H1 (cell line): Measurements from ENCODE around the gene EXD3. TPM values are rescaled to one million over a fixed set of nuclear protein-coding genes. Genes with fewer than 3 reads are reported as not detected.
A peak's percentile ranks its signal among the peaks of the same experiment; 100 is the strongest.

Experiments
- CTCF ChIA-PET: fragments of 300-600 bp; sonication (Branson Sonifier 250); formaldehyde crosslinking; loops from one replicate; lab custom pipeline; 2021; ENCODE audit not compliant: partially characterized antibody; lab: Charles Lee
- POLR2A ChIA-PET: fragments of 300-600 bp; sonication (Branson Sonifier 250); formaldehyde crosslinking; loops from one replicate; lab custom pipeline; 2021; ENCODE audit warnings: inconsistent platforms; ENCODE audit not compliant: partially characterized antibody; lab: Charles Lee
- DNase-seq, 2 experiments: peaks; one replicate each; pipeline versions ENCODE4 v3.0.0 to v3.0.0-alpha.2; 2010 to 2022; ENCODE audit warnings: low spot score in 2 of 2, low read depth in 1 of 2, mixed read lengths in 1 of 2
- FAIRE-seq: peaks from 2 replicates; lab custom pipeline; 2011; peaks lifted over from hg19 to GRCh38; lab: Jason Lieb, UNC
- H2AFZ ChIP-seq: 2 replicates; pipeline ENCODE4 v1.8.1; 2012; ENCODE audit warnings: low read length, inconsistent platforms
- H2AK5ac ChIP-seq: 2 replicates; pipeline ENCODE4 v1.6.1; 2013; ENCODE audit warnings: low read depth, low read length
- H2BK120ac ChIP-seq: replicated peaks from 2 replicates; pipeline ENCODE3; 2013; ENCODE audit warnings: low read depth, low read length, inconsistent platforms
- H2BK12ac ChIP-seq: 2 replicates; pipeline ENCODE4 v1.6.1; 2013; ENCODE audit warnings: low read depth, low read length
- H2BK15ac ChIP-seq: 2 replicates; pipeline ENCODE4 v1.6.1; 2013; ENCODE audit warnings: low read length
- H2BK20ac ChIP-seq: 2 replicates; pipeline ENCODE4 v1.6.1; 2013; ENCODE audit warnings: low read length
- H2BK5ac ChIP-seq: 2 replicates; pipeline ENCODE4 v1.6.1; 2013; ENCODE audit warnings: low read depth, low read length
- H3K14ac ChIP-seq: 2 replicates; pipeline ENCODE4 v1.6.1; 2013; ENCODE audit warnings: inconsistent platforms; ENCODE audit not compliant: insufficient read length
- H3K18ac ChIP-seq: 2 replicates; pipeline ENCODE4 v1.6.1; 2013; ENCODE audit warnings: low read length; ENCODE audit errors: extremely low read depth
- H3K23ac ChIP-seq: 2 replicates; pipeline ENCODE4 v1.6.1; 2013; ENCODE audit warnings: inconsistent platforms; ENCODE audit not compliant: insufficient read length
- H3K23me2 ChIP-seq: 2 replicates; pipeline ENCODE4 v1.6.1; 2013; ENCODE audit warnings: low read depth, low read length
- H3K27ac ChIP-seq: 2 replicates; pipeline ENCODE4 v1.6.1; 2011; ENCODE audit warnings: low read depth, low read length, inconsistent platforms
- H3K27me3 ChIP-seq, 4 experiments: replicated peaks in 1 of 4; 1 replicate in 1 of 4; 2 replicates in 3 of 4; pipeline versions ENCODE4 v1.6.1 to v1.8.1; 2011 to 2013; ENCODE audit warnings: low read length in 3 of 4, mild to moderate bottlenecking in 3 of 4, inconsistent platforms in 2 of 4, mixed read lengths in 2 of 4, moderate library complexity in 1 of 4; ENCODE audit not compliant: control insufficient read depth in 3 of 4, insufficient read depth in 3 of 4; ENCODE audit errors: extremely low read depth in 1 of 4
- H3K36me3 ChIP-seq, 4 experiments: 2 replicates each; pipeline versions ENCODE4 v1.6.1 to v1.8.1; 2011 to 2013; ENCODE audit warnings: mild to moderate bottlenecking in 4 of 4, low read length in 3 of 4, moderate library complexity in 2 of 4, control low read depth in 1 of 4, inconsistent platforms in 1 of 4; ENCODE audit not compliant: insufficient read depth in 4 of 4, control insufficient read depth in 2 of 4
- H3K4ac ChIP-seq: replicated peaks from 2 replicates; pipeline ENCODE3; 2013; ENCODE audit warnings: low read length, low read depth, mixed read lengths, inconsistent platforms; ENCODE audit not compliant: insufficient read length
- H3K4me1 ChIP-seq, 4 experiments: replicated peaks in 1 of 4; 1 replicate in 1 of 4; 2 replicates in 3 of 4; pipeline versions ENCODE4 v1.6.1 to v1.8.1; 2011 to 2013; ENCODE audit warnings: low read length in 3 of 4, inconsistent platforms in 2 of 4, mixed read lengths in 1 of 4; ENCODE audit not compliant: insufficient read depth in 4 of 4, control insufficient read depth in 3 of 4
- H3K4me2 ChIP-seq, 2 experiments: 2 replicates each; pipeline versions ENCODE4 v1.6.1 to v1.8.1; 2011 to 2013; ENCODE audit warnings: low read depth in 2 of 2, low read length in 2 of 2, control low read depth in 1 of 2, inconsistent platforms in 1 of 2, mild to moderate bottlenecking in 1 of 2; ENCODE audit not compliant: insufficient read depth in 1 of 2
- H3K4me3 ChIP-seq, 4 experiments: fragments of 200-600, 300-600 bp in 1 of 4; sonication (generic), shearing (Covaris generic), sonication (Bioruptor Twin) in 1 of 4; 2 replicates each; pipeline versions ENCODE4 v1.5.1 to v1.8.1; 2011 to 2016; ENCODE audit warnings: low read length in 4 of 4, low read depth in 3 of 4, control low read depth in 2 of 4, inconsistent platforms in 2 of 4, mild to moderate bottlenecking in 2 of 4, mixed read lengths in 1 of 4, moderate library complexity in 1 of 4; ENCODE audit not compliant: insufficient read depth in 2 of 4; ENCODE audit errors: extremely low read depth in 1 of 4
- H3K56ac ChIP-seq: replicated peaks from 2 replicates; pipeline ENCODE3; 2013; ENCODE audit warnings: low read depth, mild to moderate bottlenecking, mixed read lengths, low read length, inconsistent platforms; ENCODE audit not compliant: insufficient read length
- H3K79me1 ChIP-seq: 2 replicates; pipeline ENCODE4 v1.6.1; 2013; ENCODE audit warnings: low read depth, low read length, control low read depth
- H3K79me2 ChIP-seq, 2 experiments: 2 replicates each; pipeline versions ENCODE4 v1.6.1 to v1.8.1; 2012 to 2013; ENCODE audit warnings: low read length in 2 of 2, mild to moderate bottlenecking in 2 of 2, inconsistent platforms in 1 of 2; ENCODE audit not compliant: insufficient read depth in 2 of 2, control insufficient read depth in 1 of 2
- H3K9ac ChIP-seq, 4 experiments: replicated peaks in 1 of 4; 1 replicate in 1 of 4; 2 replicates in 3 of 4; pipeline versions ENCODE4 v1.6.1 to v1.8.1; 2011 to 2013; ENCODE audit warnings: low read depth in 3 of 4, low read length in 3 of 4, control low read depth in 2 of 4, mild to moderate bottlenecking in 2 of 4, moderate library complexity in 2 of 4, inconsistent platforms in 1 of 4; ENCODE audit errors: extremely low read depth in 1 of 4
- H3K9me3 ChIP-seq, 2 experiments: 2 replicates each; pipeline versions ENCODE4 v1.6.1 to v1.8.1; 2012 to 2013; ENCODE audit warnings: mild to moderate bottlenecking in 2 of 2, moderate library complexity in 2 of 2, control low read depth in 1 of 2, inconsistent platforms in 1 of 2, low read depth in 1 of 2, low read length in 1 of 2, mixed read lengths in 1 of 2; ENCODE audit not compliant: insufficient read depth in 2 of 2
- H4K20me1 ChIP-seq, 2 experiments: replicated peaks in 1 of 2; 2 replicates each; pipeline versions ENCODE3 to v1.8.1; 2011 to 2013; ENCODE audit warnings: inconsistent platforms in 2 of 2, low read length in 2 of 2, mild to moderate bottlenecking in 1 of 2; ENCODE audit not compliant: insufficient read depth in 2 of 2, control insufficient read depth in 1 of 2
- H4K5ac ChIP-seq: 2 replicates; pipeline ENCODE4 v1.6.1; 2013; ENCODE audit warnings: low read length, low read depth, mixed read lengths, inconsistent platforms; ENCODE audit not compliant: insufficient read length
- H4K8ac ChIP-seq: 2 replicates; pipeline ENCODE4 v1.8.0; 2013; ENCODE audit warnings: mild to moderate bottlenecking, moderate library complexity, low read length, inconsistent platforms; ENCODE audit not compliant: insufficient read depth; ENCODE audit errors: extremely low read depth
- H4K91ac ChIP-seq: replicated peaks from 2 replicates; pipeline ENCODE3; 2013; ENCODE audit warnings: low read length, mixed read lengths, inconsistent platforms; ENCODE audit not compliant: insufficient read length
- BCL11A ChIP-seq, 2 experiments: IDR thresholded peaks; one replicate each; pipeline ENCODE4 v1.6.1; 2011; ENCODE audit warnings: low read depth in 2 of 2, low read length in 2 of 2, mild to moderate bottlenecking in 2 of 2
- CTBP2 ChIP-seq: IDR thresholded peaks from 2 replicates; pipeline ENCODE4 v1.7.0; 2011; ENCODE audit warnings: borderline replicate concordance, mild to moderate bottlenecking, moderate library complexity, mixed read lengths, low read length; ENCODE audit not compliant: insufficient read depth, insufficient read length
- EGR1 ChIP-seq: IDR thresholded peaks from 2 replicates; pipeline ENCODE4 v1.6.1; 2011; ENCODE audit warnings: low read depth, low read length, borderline replicate concordance
- HDAC2 ChIP-seq, 2 experiments: fragments of 300-600 bp in 1 of 2; sonication (generic) in 1 of 2; IDR thresholded peaks; 2 replicates each; pipeline ENCODE4 v1.6.1; 2011 to 2012; ENCODE audit warnings: low read depth in 2 of 2, low read length in 2 of 2, mild to moderate bottlenecking in 2 of 2, moderate library complexity in 2 of 2, borderline replicate concordance in 1 of 2, inconsistent platforms in 1 of 2
- KDM1A ChIP-seq: fragments of 200-600, 300-600 bp; sonication (generic); IDR thresholded peaks from 2 replicates; pipeline ENCODE4 v1.7.1; 2016; ENCODE audit warnings: mild to moderate bottlenecking, low read length, borderline replicate concordance
- NANOG ChIP-seq: IDR thresholded peaks from 2 replicates; pipeline ENCODE4 v1.6.1; 2011; ENCODE audit warnings: low read length, low read depth, mild to moderate bottlenecking, inconsistent platforms; ENCODE audit not compliant: insufficient read depth, poor library complexity, severe bottlenecking
- SP1 ChIP-seq: IDR thresholded peaks from 2 replicates; pipeline ENCODE4 v1.6.1; 2011; ENCODE audit warnings: low read depth, low read length
- SP2 ChIP-seq: IDR thresholded peaks from 2 replicates; pipeline ENCODE4 v1.6.1; 2012; ENCODE audit warnings: mild to moderate bottlenecking, low read length, inconsistent platforms
- ZNF274 ChIP-seq: IDR thresholded peaks from 2 replicates; pipeline ENCODE4 v1.7.0; 2012; ENCODE audit warnings: low read length, borderline replicate concordance; ENCODE audit errors: extremely low read depth
- WGBS, 2 experiments: shearing (Covaris generic) in 1 of 2; methylation state at CpG; one replicate each; pipeline versions ENCODE4 v1.1.6 to v1.1.7; 2013 to 2015; ENCODE audit warnings: low lambda C conversion rate in 2 of 2, mixed read lengths in 2 of 2, inconsistent platforms in 1 of 2, low coverage in 1 of 2, missing lambda C conversion rate in 1 of 2; ENCODE audit not compliant: insufficient replicate concordance in 2 of 2, insufficient coverage in 1 of 2, insufficient read length in 1 of 2; ENCODE audit errors: extremely low coverage in 1 of 2, missing lambda C conversion rate in 1 of 2; 5-methylcytosine and 5-hydroxymethylcytosine counted together
- polyA plus RNA-seq, 7 experiments: library from polyadenylated mRNA; depleted of rRNA in 3 of 7; stranded (reverse) in 5 of 7; unstranded in 2 of 7; fragments of >200 nt in 5 of 7; fragments of 200-250 nt in 2 of 7; gene quantifications; 1 replicate in 5 of 7; 2 replicates in 1 of 7; 4 replicates in 1 of 7; pipeline versions ENCODE4 v1.2.1 to v1.2.3, GENCODE V29; 2011 to 2013; ENCODE audit warnings: missing spikeins in 2 of 7, mixed read lengths in 2 of 7
- total RNA-seq: library from RNA; stranded (reverse); fragmentation: NEBNext Ultra II Directional; extraction: Animal tissue kit (Norgen Biotek cat#: 25700); gene quantifications from 2 replicates; pipeline ENCODE4 v1.2.1, GENCODE V29; 2021
- TF ChIP-seq, protein P1 (sequence below), 3 experiments: IDR thresholded peaks; 1 replicate in 2 of 3; 2 replicates in 1 of 3; pipeline versions ENCODE4 v1.5.1 to v1.6.1; 2011; ENCODE audit warnings: low read length in 3 of 3, mild to moderate bottlenecking in 3 of 3, inconsistent platforms in 2 of 3, low read depth in 1 of 3, moderate library complexity in 1 of 3; ENCODE audit not compliant: insufficient read depth in 1 of 3; ENCODE audit errors: control extremely low read depth in 1 of 3

Gene EXD3
- total and polyA plus RNA-seq, 2 of the 8 experiments (the other 6 are each of a cell fraction or from before 2014, with no cell fraction given): 7.2 to 9.4 TPM

- peaks cover 3% of the 10 kb centered on the region for H3K79me1 ChIP-seq
- DNase-seq (no peak), FAIRE-seq (no peak)
- no peak overlapping the region for H2BK120ac ChIP-seq
- H4K20me1 ChIP-seq: peaks cover 0 to 3% of the 10 kb centered on the region in 2 experiments
- H3K27ac ChIP-seq: no peak overlapping the region
- 84% methylated on average over 5 of the region's 8 CpGs; no CpG with 5 or more reads in 1 of the 2 experiments for WGBS, 2 experiments
- peak overlapping the region; percentile 69; the same call in 1 of the 2 replicates for H4K8ac ChIP-seq
- H2BK15ac ChIP-seq: no peak overlapping the region
- no peak overlapping the region for H3K4ac ChIP-seq
- H4K91ac ChIP-seq: no peak overlapping the region
- H3K9ac ChIP-seq: no peak overlapping the region
- H2BK20ac ChIP-seq: peak overlapping the region; percentile 72; the same call in 1 of the 2 replicates
- H4K5ac ChIP-seq: no peak overlapping the region
- H3K9me3 ChIP-seq: no peaks in the 10 kb centered on the region
- H3K23ac ChIP-seq: no peak overlapping the region
- peak overlapping the region; percentile 91; the same call in 1 of the 2 replicates for H2BK5ac ChIP-seq
- H3K36me3 ChIP-seq: no peaks in the 10 kb centered on the region
- CTCF ChIA-PET: interaction anchor here (1.0 kb wide), 1 partner anchor 59 kb away, joined by 3 read pairs; a partner anchor contains a TSS
- no peak overlapping the region for H3K14ac ChIP-seq
- H3K4me3 ChIP-seq: no peak overlapping the region
- POLR2A ChIA-PET: interaction anchor here (1.1 kb wide), 2 partner anchors 10 to 13 kb away, joined by 3 read pairs; no protein-coding TSS in a partner anchor
- no peak overlapping the region for H3K4me2 ChIP-seq
- peaks cover 11% of the 10 kb centered on the region for H3K23me2 ChIP-seq
- peak overlapping the region; percentile 97; the same call in 1 of the 2 replicates for H2BK12ac ChIP-seq
- peak overlapping the region; percentile 90; the same call in 1 of the 2 replicates for H2AK5ac ChIP-seq
- peaks cover 0 to 44% (median 35%) of the 10 kb centered on the region in 4 experiments; a peak in 6 of 7 replicates for H3K4me1 ChIP-seq
- H3K27me3 ChIP-seq: peaks cover 0 to 16% (median 7%) of the 10 kb centered on the region in 4 experiments; a peak in 5 of 7 replicates
- H3K18ac ChIP-seq: no peak overlapping the region; the same call in 1 of the 2 replicates
- H2AFZ ChIP-seq: no peak overlapping the region
- H3K79me2 ChIP-seq: peaks cover 0 to 3% of the 10 kb centered on the region in 2 experiments; a peak in 1 of 4 replicates
- H3K56ac ChIP-seq: no peak overlapping the region
- TF ChIP-seq EGR1 (no peak), BCL11A (IDR thresholded peaks at IDR 0.05; ENCODE audit: low read depth in 2 of 2, low read length in 2 of 2) (no peak), SP1 (no peak), SP2 (no peak), ZNF274 (no peak), KDM1A (no peak), NANOG (no peak), HDAC2 (IDR thresholded peaks at IDR 0.05; ENCODE audit: borderline replicate concordance in 1 of 2, low read depth in 2 of 2, low read length in 2 of 2) (no peak), CTBP2 (no peak)
- TF ChIP-seq, protein P1, sequence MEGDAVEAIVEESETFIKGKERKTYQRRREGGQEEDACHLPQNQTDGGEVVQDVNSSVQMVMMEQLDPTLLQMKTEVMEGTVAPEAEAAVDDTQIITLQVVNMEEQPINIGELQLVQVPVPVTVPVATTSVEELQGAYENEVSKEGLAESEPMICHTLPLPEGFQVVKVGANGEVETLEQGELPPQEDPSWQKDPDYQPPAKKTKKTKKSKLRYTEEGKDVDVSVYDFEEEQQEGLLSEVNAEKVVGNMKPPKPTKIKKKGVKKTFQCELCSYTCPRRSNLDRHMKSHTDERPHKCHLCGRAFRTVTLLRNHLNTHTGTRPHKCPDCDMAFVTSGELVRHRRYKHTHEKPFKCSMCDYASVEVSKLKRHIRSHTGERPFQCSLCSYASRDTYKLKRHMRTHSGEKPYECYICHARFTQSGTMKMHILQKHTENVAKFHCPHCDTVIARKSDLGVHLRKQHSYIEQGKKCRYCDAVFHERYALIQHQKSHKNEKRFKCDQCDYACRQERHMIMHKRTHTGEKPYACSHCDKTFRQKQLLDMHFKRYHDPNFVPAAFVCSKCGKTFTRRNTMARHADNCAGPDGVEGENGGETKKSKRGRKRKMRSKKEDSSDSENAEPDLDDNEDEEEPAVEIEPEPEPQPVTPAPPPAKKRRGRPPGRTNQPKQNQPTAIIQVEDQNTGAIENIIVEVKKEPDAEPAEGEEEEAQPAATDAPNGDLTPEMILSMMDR (IDR thresholded peaks at IDR 0.05; ENCODE audit: control extremely low read depth in 1 of 3, insufficient read depth in 1 of 3, low read depth in 1 of 3, low read length in 3 of 3): no peak
These were observed 117.2 kb downstream of the EXD3 start for GRCh38 chr9:137305798-137306065.
